ENCODE data around the gene PHLPP2.
A peak's percentile ranks its signal among the peaks of the same experiment; 100 is the strongest.
"Not testable (repeated sequence)": the region's sequence is repeated elsewhere in the genome, so short reads cannot be mapped to it uniquely, and the experiment has no call there.

PHLPP2 gene

DNA sequence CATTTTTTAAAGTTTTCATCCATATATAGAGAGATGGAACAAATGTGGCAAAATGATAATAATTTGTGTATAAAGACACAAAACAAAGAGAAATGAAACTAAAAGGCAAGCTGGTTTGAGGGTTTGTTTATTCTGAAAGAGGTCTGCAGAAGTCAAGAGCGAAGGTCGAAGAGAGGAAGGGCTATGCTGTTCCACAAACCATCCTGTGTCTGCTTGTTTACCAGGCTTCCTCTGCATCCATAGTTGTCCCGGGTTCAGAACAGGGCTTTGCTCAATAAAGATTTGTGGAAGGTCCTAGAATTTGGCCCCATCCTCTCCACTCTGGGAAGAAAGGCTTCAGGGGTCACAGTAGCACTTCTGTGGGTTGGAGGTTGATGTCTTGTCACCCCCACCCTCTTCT is 100.9 kb downstream of the PHLPP2 start:
- no peak for DNase-seq (ENCODE audit: low read depth)

DNA sequence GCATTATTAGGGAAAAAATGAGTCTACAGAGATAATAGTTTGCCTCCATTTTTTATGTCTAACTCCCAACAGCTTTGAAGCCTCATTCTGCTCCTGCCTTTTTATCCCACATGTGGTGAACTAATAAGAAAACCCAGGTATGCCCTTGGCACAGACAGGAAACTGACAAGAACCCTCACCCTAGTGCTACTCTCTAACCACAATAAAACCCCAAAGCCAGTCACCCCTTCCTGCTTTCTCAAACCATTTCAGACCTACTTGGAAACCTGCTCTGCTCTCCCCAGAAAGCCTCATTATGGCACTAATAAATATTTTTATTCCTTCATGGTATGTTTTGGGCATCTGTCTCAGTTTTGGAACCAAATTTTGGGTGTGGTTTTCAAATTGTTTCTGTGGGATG is 102.4 kb downstream of the PHLPP2 start:
- no peak for DNase-seq (ENCODE audit: low read depth)

DNA sequence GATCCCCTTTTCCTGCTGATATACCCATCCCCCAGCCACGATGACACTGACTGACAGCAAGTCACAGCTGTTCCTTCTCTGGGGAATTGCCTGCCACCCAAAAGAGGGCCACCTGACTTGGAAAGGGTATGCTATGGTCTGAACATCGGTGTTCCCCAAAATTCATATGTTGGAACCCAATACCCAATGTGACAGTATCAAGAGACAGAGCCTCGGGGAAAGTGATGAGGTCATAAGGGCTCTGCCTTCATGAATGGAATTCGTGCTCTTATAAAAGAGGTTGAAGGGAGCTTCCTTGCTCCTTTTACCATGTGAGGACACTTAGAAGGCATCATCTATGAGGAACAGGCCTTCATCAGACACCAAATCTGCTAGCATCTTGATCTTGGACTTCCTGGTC is 106.1 kb downstream of the PHLPP2 start:
- no peak for DNase-seq (ENCODE audit: low read depth)

DNA sequence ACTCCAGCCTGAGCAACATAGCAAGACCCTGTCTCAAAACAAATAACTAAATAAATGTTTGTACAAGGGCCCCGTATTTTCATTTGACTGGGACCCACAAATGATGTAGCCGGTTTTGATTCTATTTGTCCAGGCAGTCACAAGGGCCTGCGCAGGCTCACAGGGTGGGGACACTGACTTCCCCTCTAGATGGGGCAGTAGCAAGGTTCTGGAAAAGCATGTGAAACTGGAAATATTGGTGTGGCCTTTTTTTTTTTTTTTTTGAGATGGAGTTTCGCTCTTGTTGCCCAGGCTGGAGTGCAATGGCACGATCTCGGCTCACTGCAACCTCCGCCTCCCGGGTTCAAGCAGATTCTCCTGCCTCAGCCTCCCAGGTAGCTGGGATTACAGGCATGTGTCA is 109.5 kb downstream of the PHLPP2 start:
- DNase-seq (ENCODE audit: low read depth), result not testable (repeated sequence)

DNA sequence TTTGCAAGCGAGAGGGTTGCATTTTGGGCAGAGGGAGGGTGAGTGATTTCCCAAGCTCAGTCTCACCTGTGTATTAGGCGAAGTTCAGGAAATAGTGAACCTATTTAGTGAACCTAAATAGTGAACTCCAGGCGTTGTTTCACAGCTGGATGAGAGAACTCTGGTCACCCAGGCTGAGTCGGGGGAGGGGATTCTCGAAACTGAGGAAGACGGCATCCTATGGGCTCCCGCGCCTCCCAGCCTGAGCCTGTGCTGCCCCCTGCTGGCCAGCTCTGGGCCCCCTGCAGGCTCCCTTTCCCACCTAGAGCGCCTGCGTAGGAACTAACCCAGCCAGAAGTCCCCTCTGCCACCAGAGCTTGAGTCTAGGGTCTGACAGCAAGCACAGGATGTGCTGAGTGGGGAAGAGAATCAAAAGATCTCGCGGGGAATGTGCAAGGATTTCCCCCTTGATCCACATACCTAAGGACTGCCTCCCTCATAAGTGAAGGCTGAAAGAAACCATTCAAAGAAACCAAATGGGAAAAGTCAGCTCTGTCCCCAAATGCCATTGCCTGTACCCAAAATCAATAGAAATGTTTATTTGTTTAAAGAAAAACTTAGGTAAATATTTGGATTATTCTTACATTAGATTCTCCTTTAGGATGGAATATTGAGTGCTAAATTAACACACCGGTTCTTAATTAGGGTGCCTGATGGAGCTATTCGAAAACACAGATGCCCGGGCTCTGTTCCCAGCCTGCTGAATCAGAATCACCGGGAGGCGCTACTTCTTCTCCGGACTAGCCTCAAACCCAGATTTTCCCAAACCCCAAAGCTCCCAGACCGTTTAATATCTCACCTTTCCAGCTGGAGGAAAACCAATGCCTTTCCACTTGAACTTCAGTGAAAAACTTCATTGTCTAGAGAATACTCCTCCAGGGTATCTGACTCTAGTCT is 113.3 kb downstream of the PHLPP2 start:
- DNase-seq (ENCODE audit: low read depth), result peak; percentile 20

DNA sequence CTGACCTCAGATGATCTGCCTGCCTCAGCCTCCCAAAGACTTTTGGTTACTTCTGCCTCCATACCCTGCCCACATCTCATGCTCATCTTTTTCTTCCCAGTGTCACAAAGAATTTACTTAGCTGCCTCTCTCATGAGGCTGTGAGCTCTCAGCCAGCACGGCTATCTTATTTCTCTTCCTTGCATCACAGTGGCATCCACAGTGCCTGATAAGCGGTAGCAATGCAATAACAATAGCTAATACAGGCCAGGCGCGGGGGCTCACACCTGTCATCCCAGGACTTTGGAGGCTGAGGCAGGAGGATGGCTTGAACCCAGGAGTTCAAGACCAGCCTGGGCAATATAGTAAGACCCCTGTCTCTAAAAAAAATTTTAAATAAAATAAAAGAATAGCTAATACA is 114.1 kb downstream of the PHLPP2 start:
- DNase-seq (ENCODE audit: low read depth), result no peak

DNA sequence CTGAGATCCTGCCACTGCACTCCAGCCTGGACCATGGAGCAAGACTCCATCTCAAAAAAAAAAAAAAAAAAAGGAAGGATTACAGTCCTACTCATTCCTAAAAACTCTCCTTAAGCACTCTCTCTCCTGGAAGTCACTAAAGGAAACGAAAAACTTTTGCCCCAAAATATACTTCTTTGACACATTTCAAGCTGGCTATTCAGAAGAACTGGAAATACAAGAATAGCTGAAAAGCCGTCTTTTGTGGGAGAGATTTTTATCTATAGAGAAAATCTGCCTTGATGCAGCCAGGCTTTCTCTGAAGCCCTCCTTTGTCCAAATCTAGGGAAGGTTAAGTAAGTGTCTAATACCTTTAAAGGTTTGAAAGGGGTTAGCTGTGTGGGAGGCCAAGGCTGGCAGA is 115.4 kb downstream of the PHLPP2 start:
- no peak for DNase-seq (ENCODE audit: low read depth)

DNA sequence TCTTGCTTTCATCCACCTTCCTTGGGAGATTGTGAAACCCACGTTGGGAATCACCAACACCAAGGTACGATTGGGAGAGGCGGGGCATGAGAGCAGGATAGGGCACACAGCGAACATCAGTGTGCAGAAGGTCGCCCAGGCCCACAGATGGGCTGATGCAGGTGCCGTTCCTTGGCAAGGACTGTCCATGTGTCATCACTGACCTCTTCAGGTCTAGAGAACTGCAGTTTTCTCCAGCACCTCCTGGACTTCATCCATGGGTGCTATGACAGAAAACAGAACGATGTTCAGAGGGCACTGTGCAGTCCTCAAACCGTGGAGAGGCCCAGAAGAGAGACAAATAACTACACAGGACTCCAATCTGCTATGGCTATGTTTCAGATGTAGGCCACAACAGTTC is 123.7 kb downstream of the PHLPP2 start:
- no peak for DNase-seq (ENCODE audit: low read depth)

DNA sequence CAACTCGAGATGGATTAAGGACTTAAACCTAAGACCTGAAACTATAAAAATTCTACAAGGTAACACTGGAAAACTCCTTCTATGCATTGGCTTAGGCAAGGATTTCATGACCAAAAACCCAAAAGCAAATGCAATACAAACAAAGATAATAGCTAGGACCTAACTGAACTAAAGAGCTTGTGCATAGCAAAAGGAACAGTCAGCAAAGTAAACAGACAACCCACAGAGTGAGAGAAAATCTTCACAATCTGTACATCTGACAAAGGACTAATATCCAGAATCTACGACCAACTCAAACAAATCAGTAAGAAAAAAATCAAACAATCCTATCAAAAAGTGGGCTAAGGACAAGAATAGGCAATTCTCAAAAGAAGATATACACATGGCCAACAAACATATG is 126.1 kb downstream of the PHLPP2 start:
- not testable (repeated sequence) for DNase-seq (ENCODE audit: low read depth)

DNA sequence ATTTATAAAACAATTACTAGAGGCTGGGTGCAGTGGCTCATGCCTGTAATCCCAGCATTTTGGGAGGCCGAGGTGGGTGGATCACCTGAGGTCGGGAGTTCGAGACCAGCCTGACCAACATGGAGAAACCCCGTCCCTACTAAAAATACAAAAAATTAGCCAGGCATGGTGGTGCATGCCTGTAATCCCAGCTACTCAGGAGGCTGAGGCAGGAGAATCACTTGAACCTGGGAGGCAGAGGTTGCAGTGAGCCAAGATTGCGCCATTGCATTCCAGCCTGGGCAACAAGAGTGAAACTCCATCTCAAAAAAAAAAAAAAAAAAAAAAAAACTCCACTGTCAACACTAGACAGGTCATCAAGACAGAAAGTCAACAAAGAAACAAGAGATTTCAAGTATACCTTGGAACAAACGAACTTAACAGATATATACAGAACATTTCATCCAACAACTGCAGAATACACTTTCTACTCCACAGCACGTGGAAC is 129.1 kb downstream of the PHLPP2 start:
- DNase-seq (ENCODE audit: low read depth), result not testable (repeated sequence)
